SU-DHL-6 (cell line): Measurements from ENCODE around the gene BHMT2.

Source experiments
- H2AFZ ChIP-seq: fragments of 200-600 bp; sonication (generic); 2 replicates; pipeline ENCODE4 v1.6.1; 2014; ENCODE audit warnings: low read depth, mild to moderate bottlenecking, moderate library complexity, mixed read lengths, antibody characterized with exemption, low read length; ENCODE audit not compliant: severe bottlenecking
- H3F3A ChIP-seq: fragments of 200-600 bp; shearing (Covaris generic); 2 replicates; pipeline ENCODE4 v1.6.0; 2016; ENCODE audit warnings: antibody characterized with exemption, mild to moderate bottlenecking; ENCODE audit not compliant: insufficient read depth
- H3K27ac ChIP-seq: fragments of 200-600 bp; sonication (generic); 2 replicates; pipeline ENCODE4 v1.5.1; 2016; ENCODE audit warnings: low read depth, mild to moderate bottlenecking, low read length, moderate library complexity, mixed read lengths
- H3K27me3 ChIP-seq: fragments of 200-600 bp; sonication (generic), shearing (Covaris generic); 2 replicates; pipeline ENCODE4 v1.6.0; 2014; ENCODE audit warnings: mild to moderate bottlenecking, low read length
- H3K36me3 ChIP-seq: fragments of 200-600 bp; sonication (generic); 2 replicates; pipeline ENCODE4 v1.6.1; 2014; ENCODE audit warnings: mild to moderate bottlenecking, low read length, mixed read lengths
- H3K4me2 ChIP-seq: fragments of 300-600, 200-600 bp; shearing (Covaris generic), sonication (generic); 2 replicates; pipeline ENCODE4 v1.6.0; 2014; ENCODE audit warnings: low read length, low read depth, mild to moderate bottlenecking; ENCODE audit not compliant: poor library complexity, severe bottlenecking
- H3K4me3 ChIP-seq: fragments of 200-600 bp; sonication (generic); 2 replicates; pipeline ENCODE4 v1.5.1; 2014; ENCODE audit warnings: antibody characterized with exemption, low read length, mild to moderate bottlenecking, mixed read lengths; ENCODE audit not compliant: insufficient read depth, poor library complexity, severe bottlenecking
- H3K79me2 ChIP-seq: fragments of 200-600 bp; sonication (generic); 2 replicates; pipeline ENCODE4 v1.6.1; 2014; ENCODE audit warnings: mild to moderate bottlenecking, low read length, moderate library complexity; ENCODE audit not compliant: insufficient read depth
- H3K9ac ChIP-seq: fragments of 200-600 bp; sonication (generic); 2 replicates; pipeline ENCODE4 v1.7.0; 2014; ENCODE audit warnings: mild to moderate bottlenecking, low read length
- H3K9me2 ChIP-seq: fragments of 200-600 bp; sonication (generic); replicated peaks from 2 replicates; pipeline ENCODE4 v1.6.1; 2014; ENCODE audit warnings: low read length; ENCODE audit not compliant: insufficient read depth
- H3K9me3 ChIP-seq: fragments of 200-600 bp; sonication (generic); 2 replicates; pipeline ENCODE4 v1.6.1; 2014; ENCODE audit warnings: low read length, mixed read lengths; ENCODE audit not compliant: insufficient read depth
- H4K20me1 ChIP-seq: fragments of 200-600 bp; sonication (generic); 2 replicates; pipeline ENCODE4 v1.6.1; 2014; ENCODE audit warnings: low read depth, mild to moderate bottlenecking, antibody characterized with exemption, low read length, moderate library complexity, mixed read lengths
- CTCF ChIP-seq: fragments of 200-600 bp; sonication (generic); IDR thresholded peaks from one replicate; pipeline ENCODE4 v1.5.1; 2017; ENCODE audit warnings: antibody characterized with exemption, mild to moderate bottlenecking, low read length, moderate library complexity; ENCODE audit not compliant: insufficient read depth, poor library complexity, severe bottlenecking
- EZH2phosphoT487 ChIP-seq: fragments of 200-600 bp; sonication (generic), shearing (Covaris generic); conservative IDR thresholded peaks from 2 replicates; pipeline ENCODE4 v1.6.1; 2018; ENCODE audit warnings: mild to moderate bottlenecking, antibody characterized with exemption, low read length, moderate library complexity, mixed read lengths

Gene BHMT2

DNA sequence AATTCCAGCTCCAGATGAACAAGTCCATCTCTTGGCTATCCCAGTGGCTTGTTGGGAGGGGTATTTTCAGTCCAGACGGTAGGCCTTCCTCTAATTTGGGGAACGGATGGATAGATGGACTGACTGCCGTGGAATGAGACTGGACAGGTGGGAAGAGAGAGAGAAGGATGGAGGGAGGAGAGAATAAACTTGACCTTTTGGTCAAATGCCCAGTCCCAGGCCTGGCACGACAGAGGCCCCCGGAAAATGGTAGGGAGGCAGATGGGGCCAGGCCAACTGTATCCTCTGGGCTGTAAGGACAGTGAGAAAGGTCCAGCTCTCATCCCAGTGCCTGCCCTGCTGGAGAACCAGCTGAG, 43.1 kb downstream of the BHMT2 start:
- Histone ChIP-seq H3K36me3 (no peaks in the 10 kb centered on the region), H3K9me2 (no peaks in the 10 kb centered on the region), H3K79me2 (no peaks in the 10 kb centered on the region), H3K4me2 (no peak overlapping the region), H4K20me1 (no peaks in the 10 kb centered on the region), H3K4me3 (no peak overlapping the region), H3K27me3 (no peaks in the 10 kb centered on the region), H3F3A (no peaks in the 10 kb centered on the region), H3K9me3 (no peaks in the 10 kb centered on the region), H2AFZ (no peak overlapping the region), H3K27ac (no peak overlapping the region), H3K9ac (no peak overlapping the region)
- TF ChIP-seq EZH2phosphoT487 (no peak), CTCF (no peak)

- Histone ChIP-seq H3K9ac (no peak overlapping the region), H3K9me2 (no peaks in the 10 kb centered on the region), H4K20me1 (no peaks in the 10 kb centered on the region), H3K27ac (no peak overlapping the region), H3K27me3 (no peaks in the 10 kb centered on the region), H3K4me3 (no peak overlapping the region), H3K79me2 (no peaks in the 10 kb centered on the region), H3K9me3 (no peaks in the 10 kb centered on the region), H3K4me2 (no peak overlapping the region), H3F3A (no peaks in the 10 kb centered on the region), H3K36me3 (no peaks in the 10 kb centered on the region), H2AFZ (no peak overlapping the region)
- TF ChIP-seq EZH2phosphoT487 (no peak), CTCF (no peak)
Measured at GRCh38 chr5:79119486-79119885, 49.9 kb downstream of the BHMT2 start.

DNA sequence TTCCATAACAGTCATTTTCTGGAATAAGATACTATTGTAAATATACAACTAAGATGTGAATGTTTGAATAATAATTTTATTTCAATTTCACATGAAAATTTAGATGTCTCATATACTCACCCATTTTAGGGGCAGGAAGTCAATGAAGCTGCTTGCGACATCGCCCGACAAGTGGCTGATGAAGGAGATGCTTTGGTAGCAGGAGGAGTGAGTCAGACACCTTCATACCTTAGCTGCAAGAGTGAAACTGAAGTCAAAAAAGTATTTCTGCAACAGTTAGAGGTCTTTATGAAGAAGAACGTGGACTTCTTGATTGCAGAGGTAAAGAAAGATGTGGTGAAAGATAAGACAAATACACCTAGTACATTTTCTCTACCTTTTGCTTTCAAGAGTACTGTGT, 50.7 kb downstream of the BHMT2 start:
- Histone ChIP-seq H3K9me3 (no peaks in the 10 kb centered on the region), H3K79me2 (no peaks in the 10 kb centered on the region), H3K4me2 (no peak overlapping the region), H3F3A (no peaks in the 10 kb centered on the region), H3K36me3 (no peaks in the 10 kb centered on the region), H3K9ac (no peak overlapping the region), H3K27me3 (no peaks in the 10 kb centered on the region), H2AFZ (no peak overlapping the region), H3K9me2 (no peaks in the 10 kb centered on the region), H4K20me1 (no peaks in the 10 kb centered on the region), H3K27ac (no peak overlapping the region), H3K4me3 (no peak overlapping the region)
- TF ChIP-seq CTCF (no peak), EZH2phosphoT487 (no peak)

DNA sequence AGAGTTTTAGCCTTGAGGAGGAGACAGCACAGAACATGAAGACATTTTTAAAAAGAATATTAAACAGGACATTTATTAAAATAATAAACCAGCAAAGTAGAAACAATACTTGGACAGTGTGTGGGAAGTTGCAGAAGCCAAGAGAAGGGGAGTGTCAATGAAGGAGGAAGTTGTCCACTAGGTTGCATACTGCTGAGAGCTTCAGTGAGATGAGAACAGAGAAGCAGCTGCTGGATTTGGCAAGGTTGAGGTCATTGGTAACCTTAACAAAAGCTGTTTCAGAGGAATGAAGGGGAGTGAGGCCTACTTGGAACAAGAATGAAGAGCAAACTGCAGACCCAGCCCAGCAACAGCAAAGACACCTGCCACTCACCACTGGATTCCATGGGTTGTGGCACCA, 53.4 kb downstream of the BHMT2 start:
- H3K4me2 ChIP-seq, result no peak overlapping the region
- no peaks in the 10 kb centered on the region for H3K79me2 ChIP-seq
- no peak overlapping the region for H2AFZ ChIP-seq

More for the DNA sequence above, 53.4 kb downstream of the BHMT2 start:
- H3K36me3 ChIP-seq, result no peaks in the 10 kb centered on the region
- TF ChIP-seq EZH2phosphoT487 (no peak), CTCF (no peak)
- no peak overlapping the region for H3K4me3 ChIP-seq
- no peaks in the 10 kb centered on the region for H3K27me3 ChIP-seq
- H3K9ac ChIP-seq, result no peak overlapping the region
- H3K27ac ChIP-seq, result no peak overlapping the region
- H4K20me1 ChIP-seq, result no peaks in the 10 kb centered on the region
- H3F3A ChIP-seq, result no peaks in the 10 kb centered on the region
- H3K9me2 ChIP-seq, result no peaks in the 10 kb centered on the region
- no peaks in the 10 kb centered on the region for H3K9me3 ChIP-seq
